H1 (cell line): ENCODE measurements around the gene PRODH. TPM values are rescaled to one million over a fixed set of nuclear protein-coding genes. Genes with fewer than 3 reads are reported as not detected.
"Not testable (repeated sequence)": the region's sequence is repeated elsewhere in the genome, so short reads cannot be mapped to it uniquely, and the experiment has no call there.

Source experiments
- CTCF ChIA-PET: fragments of 300-600 bp; sonication (Branson Sonifier 250); formaldehyde crosslinking; loops from one replicate; lab custom pipeline; 2021; ENCODE audit not compliant: partially characterized antibody; lab: Charles Lee
- POLR2A ChIA-PET: fragments of 300-600 bp; sonication (Branson Sonifier 250); formaldehyde crosslinking; loops from one replicate; lab custom pipeline; 2021; ENCODE audit warnings: inconsistent platforms; ENCODE audit not compliant: partially characterized antibody; lab: Charles Lee
- DNase-seq, 2 experiments: peaks; one replicate each; pipeline versions ENCODE4 v3.0.0 to v3.0.0-alpha.2; 2010 to 2022; ENCODE audit warnings: low spot score in 2 of 2, low read depth in 1 of 2, mixed read lengths in 1 of 2
- FAIRE-seq: peaks from 2 replicates; lab custom pipeline; 2011; peaks lifted over from hg19 to GRCh38; lab: Jason Lieb, UNC
- H2AFZ ChIP-seq: 2 replicates; pipeline ENCODE4 v1.8.1; 2012; ENCODE audit warnings: low read length, inconsistent platforms
- H2AK5ac ChIP-seq: 2 replicates; pipeline ENCODE4 v1.6.1; 2013; ENCODE audit warnings: low read depth, low read length
- H2BK120ac ChIP-seq: replicated peaks from 2 replicates; pipeline ENCODE3; 2013; ENCODE audit warnings: low read depth, low read length, inconsistent platforms
- H2BK12ac ChIP-seq: 2 replicates; pipeline ENCODE4 v1.6.1; 2013; ENCODE audit warnings: low read depth, low read length
- H2BK15ac ChIP-seq: 2 replicates; pipeline ENCODE4 v1.6.1; 2013; ENCODE audit warnings: low read length
- H2BK20ac ChIP-seq: 2 replicates; pipeline ENCODE4 v1.6.1; 2013; ENCODE audit warnings: low read length
- H2BK5ac ChIP-seq: 2 replicates; pipeline ENCODE4 v1.6.1; 2013; ENCODE audit warnings: low read depth, low read length
- H3K14ac ChIP-seq: 2 replicates; pipeline ENCODE4 v1.6.1; 2013; ENCODE audit warnings: inconsistent platforms; ENCODE audit not compliant: insufficient read length
- H3K18ac ChIP-seq: 2 replicates; pipeline ENCODE4 v1.6.1; 2013; ENCODE audit warnings: low read length; ENCODE audit errors: extremely low read depth
- H3K23ac ChIP-seq: 2 replicates; pipeline ENCODE4 v1.6.1; 2013; ENCODE audit warnings: inconsistent platforms; ENCODE audit not compliant: insufficient read length
- H3K23me2 ChIP-seq: 2 replicates; pipeline ENCODE4 v1.6.1; 2013; ENCODE audit warnings: low read depth, low read length
- H3K27ac ChIP-seq: 2 replicates; pipeline ENCODE4 v1.6.1; 2011; ENCODE audit warnings: low read depth, low read length, inconsistent platforms
- H3K27me3 ChIP-seq, 4 experiments: replicated peaks in 1 of 4; 1 replicate in 1 of 4; 2 replicates in 3 of 4; pipeline versions ENCODE4 v1.6.1 to v1.8.1; 2011 to 2013; ENCODE audit warnings: low read length in 3 of 4, mild to moderate bottlenecking in 3 of 4, inconsistent platforms in 2 of 4, mixed read lengths in 2 of 4, moderate library complexity in 1 of 4; ENCODE audit not compliant: control insufficient read depth in 3 of 4, insufficient read depth in 3 of 4; ENCODE audit errors: extremely low read depth in 1 of 4
- H3K36me3 ChIP-seq, 4 experiments: 2 replicates each; pipeline versions ENCODE4 v1.6.1 to v1.8.1; 2011 to 2013; ENCODE audit warnings: mild to moderate bottlenecking in 4 of 4, low read length in 3 of 4, moderate library complexity in 2 of 4, control low read depth in 1 of 4, inconsistent platforms in 1 of 4; ENCODE audit not compliant: insufficient read depth in 4 of 4, control insufficient read depth in 2 of 4
- H3K4ac ChIP-seq: replicated peaks from 2 replicates; pipeline ENCODE3; 2013; ENCODE audit warnings: low read length, low read depth, mixed read lengths, inconsistent platforms; ENCODE audit not compliant: insufficient read length
- H3K4me1 ChIP-seq, 4 experiments: replicated peaks in 1 of 4; 1 replicate in 1 of 4; 2 replicates in 3 of 4; pipeline versions ENCODE4 v1.6.1 to v1.8.1; 2011 to 2013; ENCODE audit warnings: low read length in 3 of 4, inconsistent platforms in 2 of 4, mixed read lengths in 1 of 4; ENCODE audit not compliant: insufficient read depth in 4 of 4, control insufficient read depth in 3 of 4
- H3K4me2 ChIP-seq, 2 experiments: 2 replicates each; pipeline versions ENCODE4 v1.6.1 to v1.8.1; 2011 to 2013; ENCODE audit warnings: low read depth in 2 of 2, low read length in 2 of 2, control low read depth in 1 of 2, inconsistent platforms in 1 of 2, mild to moderate bottlenecking in 1 of 2; ENCODE audit not compliant: insufficient read depth in 1 of 2
- H3K4me3 ChIP-seq, 4 experiments: fragments of 200-600, 300-600 bp in 1 of 4; sonication (generic), shearing (Covaris generic), sonication (Bioruptor Twin) in 1 of 4; 2 replicates each; pipeline versions ENCODE4 v1.5.1 to v1.8.1; 2011 to 2016; ENCODE audit warnings: low read length in 4 of 4, low read depth in 3 of 4, control low read depth in 2 of 4, inconsistent platforms in 2 of 4, mild to moderate bottlenecking in 2 of 4, mixed read lengths in 1 of 4, moderate library complexity in 1 of 4; ENCODE audit not compliant: insufficient read depth in 2 of 4; ENCODE audit errors: extremely low read depth in 1 of 4
- H3K56ac ChIP-seq: replicated peaks from 2 replicates; pipeline ENCODE3; 2013; ENCODE audit warnings: low read depth, mild to moderate bottlenecking, mixed read lengths, low read length, inconsistent platforms; ENCODE audit not compliant: insufficient read length
- H3K79me1 ChIP-seq: 2 replicates; pipeline ENCODE4 v1.6.1; 2013; ENCODE audit warnings: low read depth, low read length, control low read depth
- H3K79me2 ChIP-seq, 2 experiments: 2 replicates each; pipeline versions ENCODE4 v1.6.1 to v1.8.1; 2012 to 2013; ENCODE audit warnings: low read length in 2 of 2, mild to moderate bottlenecking in 2 of 2, inconsistent platforms in 1 of 2; ENCODE audit not compliant: insufficient read depth in 2 of 2, control insufficient read depth in 1 of 2
- H3K9ac ChIP-seq, 4 experiments: replicated peaks in 1 of 4; 1 replicate in 1 of 4; 2 replicates in 3 of 4; pipeline versions ENCODE4 v1.6.1 to v1.8.1; 2011 to 2013; ENCODE audit warnings: low read depth in 3 of 4, low read length in 3 of 4, control low read depth in 2 of 4, mild to moderate bottlenecking in 2 of 4, moderate library complexity in 2 of 4, inconsistent platforms in 1 of 4; ENCODE audit errors: extremely low read depth in 1 of 4
- H3K9me3 ChIP-seq, 2 experiments: 2 replicates each; pipeline versions ENCODE4 v1.6.1 to v1.8.1; 2012 to 2013; ENCODE audit warnings: mild to moderate bottlenecking in 2 of 2, moderate library complexity in 2 of 2, control low read depth in 1 of 2, inconsistent platforms in 1 of 2, low read depth in 1 of 2, low read length in 1 of 2, mixed read lengths in 1 of 2; ENCODE audit not compliant: insufficient read depth in 2 of 2
- H4K20me1 ChIP-seq, 2 experiments: replicated peaks in 1 of 2; 2 replicates each; pipeline versions ENCODE3 to v1.8.1; 2011 to 2013; ENCODE audit warnings: inconsistent platforms in 2 of 2, low read length in 2 of 2, mild to moderate bottlenecking in 1 of 2; ENCODE audit not compliant: insufficient read depth in 2 of 2, control insufficient read depth in 1 of 2
- H4K5ac ChIP-seq: 2 replicates; pipeline ENCODE4 v1.6.1; 2013; ENCODE audit warnings: low read length, low read depth, mixed read lengths, inconsistent platforms; ENCODE audit not compliant: insufficient read length
- H4K8ac ChIP-seq: 2 replicates; pipeline ENCODE4 v1.8.0; 2013; ENCODE audit warnings: mild to moderate bottlenecking, moderate library complexity, low read length, inconsistent platforms; ENCODE audit not compliant: insufficient read depth; ENCODE audit errors: extremely low read depth
- H4K91ac ChIP-seq: replicated peaks from 2 replicates; pipeline ENCODE3; 2013; ENCODE audit warnings: low read length, mixed read lengths, inconsistent platforms; ENCODE audit not compliant: insufficient read length
- WGBS, 2 experiments: shearing (Covaris generic) in 1 of 2; methylation state at CpG; one replicate each; pipeline versions ENCODE4 v1.1.6 to v1.1.7; 2013 to 2015; ENCODE audit warnings: low lambda C conversion rate in 2 of 2, mixed read lengths in 2 of 2, inconsistent platforms in 1 of 2, low coverage in 1 of 2, missing lambda C conversion rate in 1 of 2; ENCODE audit not compliant: insufficient replicate concordance in 2 of 2, insufficient coverage in 1 of 2, insufficient read length in 1 of 2; ENCODE audit errors: extremely low coverage in 1 of 2, missing lambda C conversion rate in 1 of 2; 5-methylcytosine and 5-hydroxymethylcytosine counted together
- polyA plus RNA-seq, 7 experiments: library from polyadenylated mRNA; depleted of rRNA in 3 of 7; stranded (reverse) in 5 of 7; unstranded in 2 of 7; fragments of >200 nt in 5 of 7; fragments of 200-250 nt in 2 of 7; gene quantifications; 1 replicate in 5 of 7; 2 replicates in 1 of 7; 4 replicates in 1 of 7; pipeline versions ENCODE4 v1.2.1 to v1.2.3, GENCODE V29; 2011 to 2013; ENCODE audit warnings: missing spikeins in 2 of 7, mixed read lengths in 2 of 7
- total RNA-seq: library from RNA; stranded (reverse); fragmentation: NEBNext Ultra II Directional; extraction: Animal tissue kit (Norgen Biotek cat#: 25700); gene quantifications from 2 replicates; pipeline ENCODE4 v1.2.1, GENCODE V29; 2021

The PRODH gene
- total and polyA plus RNA-seq, 2 of the 8 experiments (the other 6 are each of a cell fraction or from before 2014, with no cell fraction given): 27.6 to 45.6 TPM

- H3K36me3 ChIP-seq: not testable (repeated sequence)
Measured at GRCh38 chr22:18958321-18958705, 22.2 kb upstream of the PRODH start.

GRCh38 chr22:18957621-18958320 is 21.7 kb upstream of the PRODH start:
- H3K36me3 ChIP-seq, H4K91ac ChIP-seq, H4K20me1 ChIP-seq, H3K79me2 ChIP-seq, H3K4me3 ChIP-seq, H2AFZ ChIP-seq, H4K8ac ChIP-seq, H3K27ac ChIP-seq, H2BK5ac ChIP-seq, H3K14ac ChIP-seq, H2BK12ac ChIP-seq, H3K4me2 ChIP-seq, H3K27me3 ChIP-seq, H3K56ac ChIP-seq, H3K23ac ChIP-seq, H3K4ac ChIP-seq, H3K18ac ChIP-seq, H2BK20ac ChIP-seq, DNase-seq, H2BK15ac ChIP-seq, H3K4me1 ChIP-seq, H3K9ac ChIP-seq, H3K23me2 ChIP-seq, H3K9me3 ChIP-seq, H2AK5ac ChIP-seq, H3K79me1 ChIP-seq, FAIRE-seq, H4K5ac ChIP-seq, POLR2A ChIA-PET, H2BK120ac ChIP-seq: not testable (repeated sequence)
- CTCF ChIA-PET: interaction anchor here (0.8 kb wide), 1 partner anchor 67 kb away, joined by 3 read pairs; no protein-coding TSS in a partner anchor
- 89% methylated on average over 13 of the region's 18 CpGs; no CpG with 5 or more reads in 1 of the 2 experiments for WGBS, 2 experiments

More at GRCh38 chr22:18958321-18958705, 22.2 kb upstream of the PRODH start:
- H2BK20ac ChIP-seq, CTCF ChIA-PET, H3K4ac ChIP-seq, H2AFZ ChIP-seq, H4K20me1 ChIP-seq, H3K79me2 ChIP-seq, H3K56ac ChIP-seq, H3K79me1 ChIP-seq, H4K5ac ChIP-seq, H4K8ac ChIP-seq, DNase-seq, H2BK15ac ChIP-seq, H3K27ac ChIP-seq, H3K23ac ChIP-seq, H3K14ac ChIP-seq, H4K91ac ChIP-seq, H2AK5ac ChIP-seq, H3K9ac ChIP-seq, H2BK5ac ChIP-seq, H3K27me3 ChIP-seq, H2BK12ac ChIP-seq, H2BK120ac ChIP-seq, FAIRE-seq, H3K4me2 ChIP-seq, H3K9me3 ChIP-seq, H3K18ac ChIP-seq, H3K4me3 ChIP-seq, H3K4me1 ChIP-seq, H3K23me2 ChIP-seq: not testable (repeated sequence)
- POLR2A ChIA-PET: interaction anchor here (2.0 kb wide), 1 partner anchor 9 kb away, joined by 4 read pairs; no protein-coding TSS in a partner anchor
- WGBS, 2 experiments: 90% methylated on average over 18 of the region's 18 CpGs; no CpG with 5 or more reads in 1 of the 2 experiments
